ENCODE results near the gene ZNF512B.
"Not testable (repeated sequence)": the region's sequence is repeated elsewhere in the genome, so short reads cannot be mapped to it uniquely, and the experiment has no call there.

The ZNF512B gene

GRCh38 chr20:63961664-63962425 is 7.9 kb downstream of the ZNF512B start:
- DNase-seq = no peak

- DNase-seq = not testable (repeated sequence)
Observed at GRCh38 chr20:63960654-63961621, 8.8 kb downstream of the ZNF512B start.

- no peak for DNase-seq
Observed at GRCh38 chr20:63959699-63960075, 10.0 kb downstream of the ZNF512B start.

GRCh38 chr20:63958964-63959698 is 10.6 kb downstream of the ZNF512B start:
- DNase-seq = no peak

GRCh38 chr20:63958471-63958870 is 11.3 kb downstream of the ZNF512B start:
- DNase-seq = no peak

GRCh38 chr20:63957690-63958441 is 11.9 kb downstream of the ZNF512B start:
- DNase-seq = no peak

- no peak for DNase-seq
Observed at GRCh38 chr20:63957004-63957689, 12.6 kb downstream of the ZNF512B start.

- DNase-seq = no peak
Observed at GRCh38 chr20:63956664-63957003, 13.1 kb downstream of the ZNF512B start.

- DNase-seq = peak in 1 of 2 experiments; percentile 13
Observed at GRCh38 chr20:63955827-63956663, 13.7 kb downstream of the ZNF512B start, which contains the start of gene UCKL1. Gene UCKL1 (minus strand): TSS chr20:63956416. CDS start chr20:63956372, 44 bp downstream.

- DNase-seq = no peak
Observed at GRCh38 chr20:63955281-63955826, 14.4 kb downstream of the ZNF512B start.

GRCh38 chr20:63953764-63954429 is 15.8 kb downstream of the ZNF512B start:
- no peak for DNase-seq

GRCh38 chr20:63952769-63953168 is 17.0 kb downstream of the ZNF512B start:
- DNase-seq = no peak

- DNase-seq = no peak
Observed at GRCh38 chr20:63952210-63952535, 17.6 kb downstream of the ZNF512B start.

GRCh38 chr20:63951398-63952209 is 18.1 kb downstream of the ZNF512B start:
- peak in 1 of 2 experiments; percentile 11 for DNase-seq

- no peak for DNase-seq
Observed at GRCh38 chr20:63950701-63951397, 18.9 kb downstream of the ZNF512B start.

GRCh38 chr20:63947638-63948456 is 21.9 kb downstream of the ZNF512B start:
- no peak for DNase-seq

GRCh38 chr20:63946986-63947637 is 22.6 kb downstream of the ZNF512B start:
- DNase-seq = no peak
